ENCODE data around the gene TMC6.

The TMC6 gene

DNA sequence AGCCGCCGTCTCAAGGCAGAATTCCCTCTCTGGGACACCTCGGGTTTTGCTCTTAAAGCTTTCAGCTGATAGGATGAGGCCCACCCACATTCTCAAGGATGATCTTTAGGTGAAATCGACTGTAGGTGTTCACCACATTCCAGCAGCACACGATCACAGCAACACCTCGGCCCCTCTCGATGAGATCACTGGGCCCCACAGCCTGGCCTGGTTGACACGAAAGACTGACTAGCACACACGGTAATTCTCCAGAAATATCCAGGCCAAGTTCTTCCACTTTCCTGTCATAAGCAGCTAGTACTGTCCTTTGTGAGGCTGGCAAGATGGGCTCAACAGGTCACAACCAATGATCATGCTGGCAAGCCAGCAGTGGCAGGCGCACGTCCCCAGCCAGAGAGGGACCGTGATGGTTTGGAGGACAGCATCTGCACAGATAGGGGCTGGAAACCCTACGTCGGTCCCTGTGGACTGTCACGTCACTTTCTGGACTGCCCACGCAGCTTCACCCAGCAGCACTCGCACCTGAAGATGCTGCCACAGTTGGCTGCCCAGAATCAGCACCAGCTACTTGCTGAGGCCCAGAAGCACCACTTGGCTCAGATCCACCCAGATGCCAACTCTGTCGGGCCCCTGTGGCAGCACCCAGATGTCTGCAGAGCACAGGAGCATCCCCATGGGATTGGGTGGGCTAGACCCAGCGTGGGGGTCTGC lies 17.4 kb downstream of the TMC6 start:
- FAIRE-seq (no peak), DNase-seq (ENCODE audit: insufficient read length, low spot score) (no peak)

DNA sequence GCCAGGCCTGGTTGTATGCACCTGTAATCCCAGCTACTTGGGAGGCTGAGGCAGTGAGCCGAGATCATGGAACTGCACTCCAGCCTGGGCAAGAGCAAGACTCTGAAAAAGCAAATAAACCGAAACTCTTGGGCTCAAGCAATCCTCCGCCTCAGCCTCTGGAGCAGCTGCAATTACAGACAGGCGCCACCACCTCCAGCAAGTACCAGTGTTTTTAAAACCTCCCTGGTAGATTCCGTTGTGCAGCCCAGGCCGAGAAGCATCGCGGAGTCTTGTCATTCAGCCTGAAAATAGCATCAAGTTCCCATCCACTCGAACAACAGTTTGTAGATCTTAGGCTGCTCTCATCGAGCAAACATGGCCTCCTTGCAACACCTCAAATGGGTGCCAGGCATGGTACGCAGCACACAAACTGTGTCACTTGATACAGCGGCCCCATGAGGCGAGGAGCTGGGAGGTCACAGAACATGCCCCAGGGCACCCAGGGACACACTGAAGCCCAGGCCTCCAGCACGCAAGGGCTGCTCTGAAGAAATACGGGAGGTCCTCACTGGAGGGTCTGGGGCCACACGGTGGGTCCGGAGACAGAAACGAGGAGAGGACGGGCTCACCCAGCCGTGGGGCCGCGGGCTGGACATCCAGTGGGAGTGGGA lies 18.1 kb downstream of the TMC6 start:
- DNase-seq (ENCODE audit: insufficient read length, low spot score) = no peak
- no peak for FAIRE-seq

DNA sequence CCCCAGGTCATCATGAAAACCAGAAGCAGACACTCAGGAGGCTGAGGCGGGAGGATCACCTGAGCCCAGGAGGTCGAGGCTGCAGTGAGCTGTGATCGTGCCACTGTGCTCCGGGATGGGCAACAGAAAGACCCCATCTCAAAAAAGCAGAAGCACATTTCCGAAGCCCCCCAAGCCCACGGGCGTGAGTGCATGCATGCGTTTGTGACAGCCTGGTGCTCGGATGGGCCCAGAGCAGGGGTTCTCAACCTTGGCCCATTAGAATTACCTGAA lies 19.1 kb downstream of the TMC6 start:
- DNase-seq (ENCODE audit: insufficient read length, low spot score) (no peak), FAIRE-seq (no peak)

DNA sequence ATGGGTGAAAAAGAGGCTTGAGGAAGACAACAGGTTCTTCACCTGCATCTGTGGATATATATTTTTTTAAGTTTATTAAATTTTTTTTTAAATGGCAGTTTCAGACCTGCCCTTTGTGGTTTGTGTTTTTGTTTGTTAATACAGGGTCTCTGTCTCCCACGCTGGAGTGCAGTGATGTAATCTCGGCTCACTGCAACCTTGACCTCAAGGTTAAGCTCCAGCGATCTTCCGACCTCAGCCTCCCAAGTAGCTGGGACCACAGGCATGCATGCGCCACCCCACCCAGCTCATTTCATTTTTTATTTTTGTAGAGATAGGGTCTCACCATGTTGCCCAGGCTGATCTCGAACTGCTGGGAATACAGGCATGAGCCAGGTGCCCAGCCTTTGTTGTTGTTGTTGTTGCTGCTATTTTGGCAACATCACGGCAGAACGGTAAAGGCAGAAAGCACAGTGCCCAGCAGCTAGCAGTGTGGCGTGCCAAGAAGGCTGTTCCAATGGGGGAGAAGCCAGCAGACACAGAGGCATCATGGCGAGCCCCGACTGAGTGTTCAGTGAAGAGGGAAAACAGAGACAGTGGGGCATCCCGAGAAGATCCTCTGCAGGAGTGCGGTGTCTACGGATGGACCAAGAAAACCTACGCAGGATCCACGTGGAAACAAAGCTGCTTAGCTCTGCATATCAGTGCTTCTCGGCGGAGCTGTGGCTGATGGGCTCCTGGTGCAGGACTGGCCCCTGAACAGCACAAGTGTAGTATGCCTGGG lies 19.6 kb downstream of the TMC6 start:
- FAIRE-seq = no peak
- no peak for DNase-seq (ENCODE audit: insufficient read length, low spot score)

DNA sequence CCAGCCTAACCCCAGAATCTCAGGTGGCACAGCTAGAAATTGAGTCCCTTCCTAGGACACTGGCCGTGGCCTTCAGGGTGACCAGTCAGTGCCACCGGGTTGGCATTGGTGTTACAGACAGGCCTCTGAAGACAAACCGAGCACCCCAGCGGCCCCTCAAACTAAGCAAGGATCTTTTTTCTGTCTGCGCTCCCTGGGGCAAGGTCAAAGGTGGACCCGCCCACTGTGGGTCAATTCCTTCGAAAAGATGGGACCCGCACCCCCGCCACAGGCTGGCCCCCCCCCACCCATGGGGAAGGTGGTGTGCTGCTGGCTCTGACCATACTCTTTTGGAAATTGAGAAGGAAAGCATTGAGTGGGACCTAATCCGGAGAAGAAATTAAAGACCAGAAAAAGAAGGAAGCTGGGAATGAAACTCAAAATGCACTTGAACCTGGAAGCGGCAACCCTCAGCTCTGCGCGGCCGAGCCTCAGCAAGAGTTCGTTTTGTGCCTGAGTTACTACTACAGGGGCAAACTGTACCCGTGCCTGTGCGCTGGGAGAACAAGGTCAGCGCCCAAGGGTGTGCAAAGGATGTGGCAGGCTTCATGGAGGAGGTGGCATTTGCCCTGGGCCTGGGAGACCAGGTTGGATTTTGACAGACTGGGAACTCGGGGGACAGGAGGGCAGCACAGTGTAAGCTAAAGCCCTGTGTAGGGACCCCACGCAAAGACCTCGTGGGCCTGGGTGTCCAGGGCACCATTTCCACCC lies 20.4 kb downstream of the TMC6 start:
- DNase-seq (ENCODE audit: insufficient read length, low spot score) (no peak), FAIRE-seq (no peak)

DNA sequence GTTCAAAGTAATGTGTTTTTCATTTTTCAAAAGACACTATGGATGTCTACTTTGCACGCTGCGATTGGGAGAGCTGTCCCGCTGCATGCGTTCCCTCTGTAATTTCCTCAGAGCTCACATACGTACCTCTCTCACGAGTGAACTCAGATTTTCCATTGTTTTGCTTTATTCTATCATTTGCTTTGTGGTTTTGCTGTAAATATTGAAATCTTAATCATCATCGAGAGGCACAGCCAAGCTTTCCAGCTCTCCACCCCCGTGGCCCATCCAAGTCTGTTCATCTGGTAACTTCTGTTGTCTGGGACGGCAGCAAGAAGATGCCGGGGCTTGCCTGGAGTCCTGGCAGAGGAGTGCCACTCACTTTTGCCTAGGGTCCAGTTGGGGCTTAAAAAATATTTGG lies 21.1 kb downstream of the TMC6 start:
- FAIRE-seq = no peak
- no peak for DNase-seq (ENCODE audit: insufficient read length, low spot score)

DNA sequence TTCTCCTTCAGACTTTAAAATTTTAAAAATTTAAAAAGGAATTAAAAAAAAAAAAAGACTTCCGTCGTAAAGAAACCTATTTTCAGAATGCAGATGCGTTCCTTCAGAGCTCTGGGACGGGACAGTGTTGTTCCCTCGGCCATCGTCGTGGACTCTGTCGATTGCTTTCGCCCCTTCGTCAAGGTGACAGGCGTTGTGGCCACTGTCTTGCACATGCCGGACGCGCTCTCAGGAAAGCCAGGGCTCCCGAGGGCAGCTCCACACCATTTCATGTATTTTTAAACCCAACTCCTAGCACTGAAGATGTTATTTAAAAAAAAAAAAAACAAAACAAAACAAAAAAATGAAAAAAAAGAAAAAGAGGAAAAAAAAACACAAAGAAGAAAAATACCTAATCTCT lies 22.3 kb downstream of the TMC6 start:
- DNase-seq (ENCODE audit: insufficient read length, low spot score) = no peak
- FAIRE-seq = no peak

DNA sequence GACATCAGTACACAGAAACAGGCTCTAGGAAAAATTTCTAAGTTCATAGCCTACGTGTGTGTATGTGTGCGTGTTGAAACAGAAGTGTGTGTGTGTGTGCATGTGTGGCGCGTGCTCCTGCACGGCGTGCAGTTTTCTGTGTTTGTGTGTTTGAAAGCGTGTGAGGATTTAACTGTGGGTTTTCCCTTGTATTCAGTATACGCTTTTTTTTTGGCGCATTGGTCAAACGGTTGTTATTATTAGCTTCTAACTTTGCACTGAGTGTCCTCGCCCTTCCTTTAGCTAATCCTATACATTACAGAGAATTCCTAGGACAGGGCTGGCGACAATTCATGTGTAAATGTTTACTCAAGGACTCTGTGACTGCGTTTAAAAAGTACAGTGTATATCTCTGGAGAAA lies 23.0 kb downstream of the TMC6 start:
- FAIRE-seq = no peak
- no peak for DNase-seq (ENCODE audit: insufficient read length, low spot score)

DNA sequence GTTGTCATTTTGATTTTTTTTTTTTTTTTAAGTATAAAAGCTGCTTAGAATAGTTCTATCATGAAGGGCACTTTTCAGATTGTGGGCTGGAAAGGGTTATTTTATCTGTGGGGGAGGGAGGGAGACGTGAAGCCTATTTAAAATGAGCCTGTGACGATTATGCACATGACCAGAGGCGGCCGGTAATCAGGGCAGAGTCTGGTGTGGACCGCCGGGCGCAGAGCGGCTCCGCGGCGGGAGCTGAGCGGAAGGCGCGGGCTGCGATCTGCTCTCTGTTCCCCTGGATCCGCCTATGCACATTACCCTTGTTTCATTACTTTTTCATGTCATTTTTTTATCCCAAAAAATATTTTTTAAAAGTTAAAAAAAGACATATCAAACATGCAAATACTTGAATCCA lies 23.5 kb downstream of the TMC6 start:
- DNase-seq (ENCODE audit: insufficient read length, low spot score) (no peak), FAIRE-seq (no peak)

DNA sequence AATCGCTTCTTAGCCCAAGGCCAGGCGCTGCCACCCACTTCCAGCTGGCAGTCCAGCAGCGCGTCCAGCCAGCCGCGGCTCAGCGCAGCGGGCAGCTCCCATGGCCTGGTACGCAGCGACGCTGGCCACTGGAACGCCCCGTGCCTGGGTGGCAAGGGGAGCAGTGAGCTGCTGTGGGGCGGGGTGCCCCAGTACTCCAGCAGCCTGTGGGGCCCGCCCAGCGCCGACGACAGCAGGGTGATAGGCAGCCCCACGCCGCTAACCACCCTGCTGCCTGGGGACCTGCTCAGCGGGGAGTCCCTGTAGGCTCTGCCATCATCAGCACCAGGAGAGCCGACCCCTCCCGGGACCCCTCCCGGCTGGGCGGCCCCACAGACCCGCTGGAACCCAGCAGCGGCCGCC lies 24.0 kb downstream of the TMC6 start:
- DNase-seq (ENCODE audit: insufficient read length, low spot score) (no peak), FAIRE-seq (no peak)

DNA sequence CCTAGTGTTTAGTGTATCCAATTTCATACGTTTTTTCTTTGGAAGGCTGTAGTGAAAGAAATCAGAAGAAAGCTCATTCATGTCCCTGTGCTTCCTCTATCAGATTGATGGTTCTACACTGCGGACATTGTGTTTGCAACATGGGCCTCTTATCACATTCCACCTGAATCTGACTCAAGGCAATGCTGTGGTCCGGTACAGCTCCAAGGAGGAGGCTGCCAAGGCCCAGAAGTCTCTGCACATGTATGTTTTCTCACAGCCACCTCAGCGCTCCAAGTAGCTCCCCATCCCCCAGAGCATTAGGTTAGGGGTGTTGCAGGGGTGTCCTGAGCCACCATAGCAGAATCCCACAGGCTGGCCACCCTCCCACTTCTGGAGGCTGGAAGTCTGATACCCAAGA lies 25.2 kb downstream of the TMC6 start:
- FAIRE-seq (no peak), DNase-seq (ENCODE audit: insufficient read length, low spot score) (no peak)

DNA sequence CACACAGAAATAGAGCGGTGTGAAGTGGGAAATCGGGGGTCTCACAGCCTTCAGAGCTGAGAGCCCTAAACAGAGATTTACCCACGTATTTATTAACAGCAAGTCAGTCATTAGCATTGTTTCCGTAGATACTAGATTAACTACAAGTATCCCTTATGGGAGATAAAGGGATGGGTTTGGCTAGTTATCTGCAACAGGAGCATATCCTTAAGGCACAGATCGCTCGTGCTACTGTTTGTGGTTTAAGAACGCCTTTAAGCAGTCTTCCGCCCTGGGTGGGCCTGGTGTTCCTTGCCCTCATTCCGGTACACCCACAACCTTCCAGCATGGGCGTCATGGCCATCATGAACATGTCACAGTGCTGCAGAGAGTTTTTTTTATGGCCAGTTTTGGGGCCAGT lies 27.0 kb downstream of the TMC6 start:
- DNase-seq (ENCODE audit: insufficient read length, low spot score) (no peak), FAIRE-seq (no peak)

DNA sequence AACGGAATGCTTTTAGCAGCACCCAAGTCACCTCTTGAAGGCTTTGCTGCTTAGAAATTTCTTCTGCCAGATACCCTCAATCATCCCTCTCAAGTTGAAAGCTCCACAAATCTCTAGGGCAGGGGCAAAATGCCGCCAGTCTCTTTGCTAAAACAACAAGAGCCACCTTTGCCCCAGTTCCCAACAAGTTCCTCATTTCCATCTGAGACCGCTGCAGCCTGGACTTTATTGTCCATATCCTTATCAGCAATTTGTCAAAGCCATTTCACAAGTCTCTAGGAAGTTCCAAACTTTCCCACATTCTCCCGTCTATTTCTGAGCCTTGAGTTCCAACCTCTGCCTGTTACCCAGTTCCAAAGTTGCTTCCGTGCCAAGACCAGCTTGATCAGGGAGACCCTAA lies 27.4 kb downstream of the TMC6 start:
- no peak for FAIRE-seq

DNA sequence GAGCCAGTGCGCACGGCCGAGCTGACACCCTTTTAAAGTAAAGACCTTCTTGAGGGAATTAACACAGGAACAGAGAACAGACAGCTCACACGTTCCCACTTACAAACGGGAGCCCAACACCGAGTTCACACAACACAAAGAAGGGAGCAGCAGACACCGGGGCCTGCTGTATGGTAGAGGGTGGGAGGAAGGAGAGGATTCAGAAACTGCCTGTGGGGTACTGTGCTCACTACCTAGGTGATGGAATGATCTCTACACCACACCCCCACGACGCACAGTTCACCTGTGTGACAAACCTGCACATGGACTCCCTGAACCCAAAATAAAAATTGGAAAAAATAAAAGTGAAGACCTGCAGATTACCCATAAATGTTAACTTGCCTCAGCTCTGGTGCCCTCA lies 32.5 kb downstream of the TMC6 start:
- FAIRE-seq = no peak
- DNase-seq (ENCODE audit: insufficient read length, low spot score) = no peak

More for the DNA sequence above, 27.4 kb downstream of the TMC6 start:
- no peak for DNase-seq (ENCODE audit: insufficient read length, low spot score)

DNA sequence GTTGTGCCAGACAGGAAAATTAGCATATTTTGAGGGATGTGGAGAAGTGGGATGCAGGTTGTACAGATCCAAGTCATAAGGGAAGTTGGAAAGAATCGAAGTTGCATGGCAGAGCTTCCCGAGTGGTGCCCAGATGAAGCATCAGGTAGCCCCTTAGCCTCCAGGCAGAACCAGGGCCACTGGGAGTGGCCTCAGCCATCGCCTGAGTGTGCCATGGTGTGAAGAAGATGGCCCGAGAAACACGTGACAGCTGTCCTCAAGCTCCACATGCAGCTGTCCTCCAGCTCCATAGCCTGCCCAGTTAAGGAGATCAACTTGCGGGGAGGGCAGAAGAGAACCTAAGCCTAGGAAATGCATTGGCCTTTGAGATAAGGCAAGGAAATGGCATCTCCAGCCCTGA lies 33.5 kb downstream of the TMC6 start:
- no peak for DNase-seq (ENCODE audit: insufficient read length, low spot score)
- no peak for FAIRE-seq

DNA sequence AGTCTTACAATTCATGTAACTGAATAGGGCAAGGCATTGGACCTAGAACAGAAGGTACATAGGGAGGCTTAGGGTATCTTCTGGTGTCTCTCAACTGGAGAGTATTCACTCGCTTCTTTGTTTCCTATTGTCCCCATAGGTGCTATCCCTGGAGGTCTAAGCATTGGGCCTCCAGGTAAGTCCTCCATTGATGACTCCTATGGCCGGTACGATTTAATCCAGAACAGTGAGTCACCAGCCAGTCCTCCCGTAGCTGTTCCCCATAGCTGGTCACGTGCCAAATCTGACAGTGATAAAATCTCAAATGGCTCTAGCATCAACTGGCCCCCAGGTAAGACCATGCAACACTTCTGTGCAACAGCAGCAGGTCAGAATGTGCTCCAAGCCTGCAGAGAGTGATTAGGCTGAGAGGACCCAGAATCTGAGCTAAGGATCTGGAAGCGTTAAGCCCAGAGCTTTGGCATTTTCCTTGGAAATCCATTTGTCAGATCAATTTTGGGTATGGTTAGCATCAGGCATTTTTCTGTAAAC lies 35.7 kb downstream of the TMC6 start:
- DNase-seq (ENCODE audit: insufficient read length, low spot score) (no peak), FAIRE-seq (no peak)

DNA sequence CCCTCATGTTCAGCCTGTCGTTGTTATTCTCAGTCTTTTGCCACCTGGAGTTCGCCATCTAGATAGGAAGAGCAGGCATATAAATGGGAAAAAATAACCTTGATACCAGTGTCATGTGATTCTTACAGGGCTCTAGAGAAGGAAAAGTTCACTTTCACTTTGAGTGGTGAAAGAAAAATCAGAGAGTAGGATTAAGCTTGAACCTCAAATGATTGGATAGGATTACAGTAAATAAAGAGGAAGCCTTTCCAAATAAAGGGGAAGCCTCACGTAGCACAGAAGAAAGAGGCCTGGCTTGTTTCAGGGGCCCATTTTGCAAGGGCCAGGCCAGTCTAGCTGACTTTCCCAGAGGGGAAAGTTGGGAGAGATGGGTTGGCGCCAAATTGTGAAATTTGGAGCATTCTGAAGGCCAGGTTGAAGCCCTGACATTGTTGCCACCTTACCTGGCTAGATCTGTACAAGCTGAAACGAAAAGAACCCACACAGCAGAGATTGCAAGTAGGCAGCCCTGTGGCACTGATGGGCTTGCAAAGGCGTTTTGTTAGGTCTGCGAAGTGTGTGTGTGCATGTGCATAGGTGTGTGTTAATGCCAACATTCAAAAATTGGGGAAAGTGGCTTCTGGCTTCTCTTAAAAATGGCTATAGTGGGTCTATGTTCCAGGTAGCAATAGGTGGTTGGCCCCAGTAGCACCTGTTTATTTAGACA lies 38.8 kb downstream of the TMC6 start:
- FAIRE-seq (no peak), DNase-seq (ENCODE audit: insufficient read length, low spot score) (no peak)

DNA sequence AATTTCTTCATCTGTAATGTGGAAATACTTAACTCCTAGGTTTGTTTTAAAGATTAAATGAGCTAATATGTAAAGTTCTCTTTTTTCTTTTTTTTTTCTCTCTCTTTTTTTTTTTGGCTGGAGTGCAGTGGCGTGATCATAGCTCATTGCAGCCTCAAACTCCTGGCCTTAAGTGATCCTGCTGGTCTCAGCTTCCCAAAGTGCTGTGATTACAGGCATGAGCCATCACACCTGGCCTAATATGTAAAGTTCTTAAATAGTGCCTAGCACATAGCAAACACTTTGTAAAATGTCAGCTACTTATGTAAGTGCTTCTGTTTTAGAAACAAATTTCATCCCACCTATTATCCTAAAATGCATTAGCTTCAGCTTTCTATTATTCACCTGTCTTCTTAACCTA lies 40.0 kb downstream of the TMC6 start:
- DNase-seq (ENCODE audit: insufficient read length, low spot score) = no peak
- no peak for FAIRE-seq

DNA sequence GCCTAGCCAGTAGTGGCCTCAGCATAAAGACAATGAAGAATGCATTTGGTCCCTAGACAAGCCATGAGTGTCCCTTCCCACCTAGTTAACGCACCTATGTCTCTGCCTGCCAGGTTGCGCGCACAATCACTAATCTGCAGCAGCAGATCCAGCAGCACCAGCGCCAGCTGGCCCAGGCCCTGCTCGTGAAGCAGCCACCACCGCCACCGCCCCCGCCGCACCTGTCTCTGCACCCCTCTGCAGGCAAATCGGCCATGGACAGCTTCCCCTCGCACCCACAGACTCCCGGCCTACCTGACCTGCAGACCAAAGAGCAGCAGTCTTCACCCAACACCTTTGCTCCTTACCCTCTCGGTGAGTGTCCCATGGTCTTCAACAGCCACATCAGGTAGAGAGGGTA lies 41.8 kb downstream of the TMC6 start:
- DNase-seq (ENCODE audit: insufficient read length, low spot score) (no peak), FAIRE-seq (no peak)

DNA sequence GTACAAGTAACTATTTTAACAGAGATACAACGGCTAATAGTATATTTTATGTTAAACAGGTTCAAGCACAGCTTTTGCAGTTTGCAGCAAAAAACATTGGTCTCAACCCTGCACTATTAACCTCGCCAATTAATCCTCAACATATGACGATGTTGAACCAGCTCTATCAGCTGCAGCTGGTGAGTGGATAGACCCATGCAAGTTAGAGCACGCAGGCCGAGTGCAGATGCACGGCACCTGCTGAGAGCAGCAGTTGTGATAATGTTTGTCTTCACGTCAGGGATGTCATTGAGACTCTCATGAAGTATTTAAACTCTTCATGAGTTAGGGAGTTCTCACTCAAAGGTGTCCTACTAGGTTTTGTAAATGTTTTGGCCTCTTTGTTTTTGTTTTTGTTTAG lies 45.6 kb downstream of the TMC6 start:
- FAIRE-seq (no peak), DNase-seq (ENCODE audit: insufficient read length, low spot score) (no peak)
